RPMI8226 (cell line): ENCODE data around the gene PYCR2.
A peak's percentile ranks its signal among the peaks of the same experiment; 100 is the strongest.
"Not testable (repeated sequence)": the region's sequence is repeated elsewhere in the genome, so short reads cannot be mapped to it uniquely, and the experiment has no call there.

Source experiments
- DNase-seq: peaks from one replicate; pipeline ENCODE4 v3.0.0-alpha.2; 2015

Gene PYCR2

DNA sequence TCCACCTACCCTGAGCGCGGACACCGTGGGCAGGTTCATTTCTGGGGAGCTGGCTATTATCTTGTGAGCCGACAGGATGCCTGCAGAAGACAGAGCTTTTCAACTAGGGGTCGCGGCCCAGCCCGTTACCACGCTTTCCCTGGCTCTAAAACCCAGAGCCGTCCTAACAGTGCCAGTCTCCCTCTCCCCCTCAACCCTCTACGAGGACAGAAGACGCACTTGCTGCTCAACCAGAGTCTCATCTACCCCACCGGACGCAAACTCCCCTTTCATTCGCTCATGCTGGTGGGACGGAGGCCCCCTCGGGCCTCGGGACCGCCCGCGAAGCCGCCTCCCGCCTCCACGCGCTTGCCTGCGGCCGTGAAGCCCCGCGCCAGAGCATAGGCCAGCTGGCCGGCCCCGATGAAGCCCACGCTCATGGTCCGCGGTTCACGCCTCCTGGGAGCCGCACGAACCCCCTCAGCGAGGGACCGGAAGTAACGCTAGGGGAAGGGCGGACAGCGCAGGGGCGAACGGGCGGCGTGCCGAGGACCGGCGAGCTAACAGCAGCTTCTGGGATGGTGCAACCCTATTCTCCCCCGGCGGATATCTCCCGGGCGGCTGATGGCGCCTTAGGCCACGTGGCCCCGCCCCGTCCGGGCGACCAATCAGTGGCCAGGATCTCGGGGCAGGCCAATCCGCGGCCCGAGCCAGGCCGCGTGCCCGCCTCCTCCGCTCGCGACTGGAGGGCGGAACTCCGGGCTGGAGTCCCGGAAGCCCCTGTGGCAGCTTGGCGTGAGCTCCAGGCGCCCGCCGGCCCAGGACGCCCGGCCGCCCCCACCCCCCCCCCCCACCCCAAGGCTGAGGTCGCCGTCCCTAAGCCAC is at the start of gene PYCR2:
TSS of gene PYCR2 (minus strand) at position 559 of the 864 bp plus-strand sequence. CDS start at position 419, 140 bp downstream.
- peak; percentile 99 for DNase-seq

DNA sequence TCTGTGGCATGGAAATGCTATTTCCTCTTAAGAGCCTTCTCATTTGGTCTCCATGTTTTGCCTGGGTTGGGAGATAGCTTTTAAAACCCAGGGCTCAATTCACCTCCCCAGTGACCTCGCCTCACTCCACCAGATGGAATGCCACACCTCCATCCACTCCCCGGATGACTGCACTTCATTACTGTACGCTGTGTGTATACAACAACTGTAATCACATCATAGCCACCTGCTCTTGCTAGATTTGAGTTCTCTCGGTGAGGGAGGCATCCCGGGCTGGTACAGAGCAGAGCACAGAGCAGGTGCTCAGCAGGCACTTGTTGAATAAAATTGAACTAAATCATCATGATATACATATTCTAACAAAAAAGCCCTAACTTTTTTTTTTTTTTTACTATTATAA is 49.1 kb upstream of the PYCR2 start:
- DNase-seq = no peak

DNA sequence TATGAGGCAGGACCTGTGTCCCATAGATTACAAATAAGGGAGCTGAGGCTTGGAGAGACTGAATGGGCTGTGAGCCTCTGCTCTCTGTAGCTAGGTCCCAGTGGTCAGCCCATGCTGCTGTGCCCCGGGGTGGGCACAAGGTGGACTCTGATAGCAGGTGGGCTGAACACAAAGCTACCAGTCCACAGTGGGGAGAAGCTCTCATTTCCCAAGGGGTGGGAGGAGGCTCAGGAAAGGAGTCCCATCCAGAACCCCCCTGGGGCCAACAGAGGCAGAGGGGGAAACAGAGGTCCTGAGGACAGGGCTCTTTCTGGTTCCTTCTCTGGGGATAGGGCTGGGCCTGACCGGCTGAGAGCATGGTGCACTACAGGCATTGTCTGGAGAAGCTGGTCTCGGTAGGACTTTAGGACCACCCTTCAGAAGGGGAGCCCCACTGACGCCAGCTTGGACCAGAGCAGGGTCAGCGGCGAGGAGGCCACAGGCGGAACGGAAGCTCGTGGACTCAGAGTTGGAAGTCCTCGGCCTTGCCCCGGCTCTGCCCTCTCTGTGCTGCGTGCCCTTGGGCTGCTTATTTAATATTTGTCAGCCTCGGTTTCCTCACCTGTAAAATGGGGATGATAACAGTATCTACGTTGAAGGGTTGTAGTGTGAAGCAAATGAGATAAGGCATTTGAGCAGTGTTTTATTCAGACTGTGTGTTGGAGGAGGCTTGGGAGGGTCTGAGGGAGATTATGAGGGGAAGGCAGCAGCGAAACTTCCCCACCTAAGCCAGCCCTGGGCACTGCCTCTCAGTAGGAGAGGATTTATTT is 48.5 kb upstream of the PYCR2 start:
- no peak for DNase-seq

DNA sequence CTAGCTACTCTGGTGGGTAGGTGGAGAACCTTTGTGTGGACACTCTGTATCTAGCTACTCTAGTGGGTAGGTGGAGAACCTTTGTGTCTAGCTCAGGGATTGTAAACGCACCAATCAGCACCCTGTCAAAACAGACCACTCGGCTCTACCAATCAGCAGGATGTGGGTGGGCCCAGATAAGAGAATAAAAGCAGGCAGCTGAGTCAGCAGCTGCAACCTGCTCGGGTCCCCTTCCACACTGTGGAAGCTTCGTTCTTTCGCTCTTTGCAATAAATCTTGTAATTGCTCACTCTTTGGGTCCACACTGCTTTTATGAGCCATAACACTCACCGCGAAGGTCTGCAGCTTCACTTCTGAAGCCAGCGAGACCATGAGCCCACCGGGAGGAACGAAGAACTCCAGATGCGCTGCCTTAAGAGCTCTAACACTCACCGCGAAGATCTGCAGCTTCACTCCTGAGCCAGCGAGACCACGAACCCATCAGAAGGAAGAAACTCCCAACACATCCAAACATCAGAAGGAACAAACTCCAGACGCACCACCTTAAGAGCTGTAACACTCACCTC is 46.6 kb upstream of the PYCR2 start:
- DNase-seq = not testable (repeated sequence)

DNA sequence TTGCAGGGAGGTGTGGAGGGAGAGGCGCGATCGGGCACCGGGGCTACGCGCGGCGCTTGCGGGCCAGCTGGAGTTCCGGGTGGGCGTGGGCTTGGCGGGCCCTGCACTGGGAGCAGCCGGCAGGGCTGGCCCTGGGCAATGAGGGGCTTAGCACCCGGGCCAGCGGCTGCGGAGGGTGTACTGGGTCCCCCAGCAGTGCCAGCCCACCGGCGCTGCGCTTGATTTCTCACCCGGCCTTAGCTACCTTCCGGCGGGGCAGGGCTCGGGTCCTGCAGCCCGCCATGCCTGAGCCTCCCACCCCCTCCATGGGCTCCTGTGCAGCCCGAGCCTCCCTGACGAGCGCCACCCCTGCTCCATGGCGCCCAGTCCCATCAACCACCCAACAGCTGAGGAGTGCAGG is 45.7 kb upstream of the PYCR2 start:
- not testable (repeated sequence) for DNase-seq

DNA sequence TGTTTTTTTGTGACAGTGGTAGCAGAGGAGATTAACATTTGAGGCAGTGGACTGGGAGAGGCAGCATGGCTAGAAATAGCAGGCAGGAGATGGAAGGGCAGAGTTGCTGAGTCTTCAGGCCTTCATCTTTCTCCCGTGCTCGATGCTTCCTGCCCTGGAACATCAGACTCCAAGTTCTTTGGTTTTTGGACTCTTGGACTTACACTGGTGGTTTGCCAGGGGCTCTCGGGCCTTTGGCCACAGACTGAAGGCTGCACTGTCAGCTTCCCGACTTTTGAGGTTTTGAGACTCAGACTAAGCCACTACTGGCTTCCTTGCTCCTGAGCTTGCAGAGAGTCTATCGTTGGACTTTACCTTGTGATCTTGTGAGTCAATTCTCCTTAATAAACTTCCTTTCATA is 41.2 kb upstream of the PYCR2 start:
- DNase-seq = no peak

DNA sequence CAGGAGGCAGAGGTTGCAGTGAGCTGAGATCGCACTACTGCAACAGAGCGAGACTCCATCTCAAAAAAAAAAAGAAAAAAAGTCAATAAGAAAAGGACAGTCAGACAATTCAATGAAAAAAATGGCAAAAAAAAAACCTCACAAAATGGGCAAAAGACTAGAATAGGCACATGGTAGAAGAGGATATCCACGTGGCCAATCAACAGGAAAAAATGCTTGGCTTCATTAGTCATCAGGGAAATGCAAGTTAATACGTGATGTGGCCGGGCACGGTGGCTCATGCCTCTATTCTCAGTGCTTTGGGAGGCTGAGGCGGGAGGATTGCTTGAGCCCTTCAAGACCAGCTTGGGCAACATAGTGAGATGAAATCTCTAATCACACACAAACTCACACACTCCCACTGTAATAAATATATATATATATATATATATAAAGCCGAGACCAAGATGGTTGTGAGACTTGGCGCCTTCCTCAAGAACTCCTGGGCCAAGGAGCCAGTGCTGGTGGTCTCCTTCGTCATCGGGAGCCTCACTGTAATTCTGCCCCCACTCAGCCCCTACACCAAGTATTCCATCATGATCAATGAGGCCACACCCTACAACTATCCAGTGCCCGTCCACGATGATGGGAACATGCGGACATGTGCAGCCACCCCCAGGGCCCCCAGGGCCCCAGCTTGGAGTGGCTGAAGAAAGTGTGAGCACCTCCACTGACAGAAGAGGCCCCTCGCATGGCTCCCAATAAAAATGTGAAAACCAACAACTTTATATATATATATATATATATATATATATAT is 39.9 kb upstream of the PYCR2 start:
- no peak for DNase-seq

DNA sequence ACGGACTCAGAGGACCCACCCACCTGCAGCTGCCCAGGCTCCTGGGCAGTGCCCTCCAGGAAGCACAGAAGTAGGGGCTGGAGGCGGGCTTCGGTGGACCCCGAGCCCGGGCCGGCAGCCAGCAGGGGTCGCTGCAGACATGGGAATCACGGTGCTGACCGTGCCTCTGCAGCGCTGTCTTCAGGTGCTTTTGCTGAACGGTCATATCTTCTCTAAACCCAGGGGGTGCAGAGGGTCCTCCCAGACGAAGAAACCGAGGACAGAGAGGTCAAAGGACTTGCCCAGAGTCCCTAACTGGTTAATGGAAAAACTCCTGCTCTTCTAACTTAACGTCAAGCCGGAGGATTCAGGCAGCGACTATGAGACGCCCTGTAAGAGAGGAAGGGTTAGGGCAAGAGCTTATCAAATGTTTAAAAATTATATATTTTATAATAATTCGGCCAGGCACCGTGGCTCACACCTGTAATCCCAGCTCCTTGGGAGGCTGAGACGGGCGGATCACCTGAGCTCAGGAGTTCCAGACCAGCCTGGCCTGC is 38.5 kb upstream of the PYCR2 start:
- DNase-seq = peak; percentile 65

DNA sequence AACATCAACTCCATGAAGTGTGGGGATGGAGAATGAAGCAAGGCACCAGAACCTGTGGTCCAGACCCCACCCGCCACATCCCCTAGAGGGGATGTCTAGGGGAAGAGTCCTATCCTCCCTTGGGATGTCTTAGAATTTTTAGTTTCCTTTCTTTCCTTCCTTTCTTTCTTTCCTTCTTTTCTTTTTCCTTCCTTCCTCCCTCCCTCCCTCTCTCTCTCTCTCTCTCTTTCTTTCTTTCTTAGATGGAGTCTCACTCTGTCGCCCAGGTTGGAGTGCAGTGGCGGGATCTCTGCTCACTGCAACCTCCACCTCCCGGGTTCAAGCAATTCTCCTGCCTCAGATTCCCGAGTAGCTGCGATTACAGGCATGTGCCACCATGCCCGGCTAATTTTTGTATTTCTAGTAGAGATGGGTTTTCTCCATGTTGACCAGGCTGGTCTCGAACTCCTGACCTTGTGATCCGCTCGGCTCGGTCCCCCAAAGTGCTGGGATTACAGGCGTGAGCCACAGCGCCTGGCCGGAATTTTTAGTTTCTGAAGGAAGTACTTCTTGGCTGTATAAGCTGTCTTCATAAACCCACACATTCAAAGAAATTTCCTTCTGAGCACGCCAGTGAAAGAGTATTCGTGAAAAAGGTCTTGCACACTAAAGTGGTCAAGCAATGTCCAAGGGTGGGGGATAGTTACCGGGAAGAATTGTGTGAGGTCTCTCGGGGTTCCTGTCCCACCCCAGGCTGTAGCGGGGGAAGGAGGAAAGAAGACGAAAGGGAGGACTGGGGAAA is 37.8 kb upstream of the PYCR2 start:
- DNase-seq = no peak

DNA sequence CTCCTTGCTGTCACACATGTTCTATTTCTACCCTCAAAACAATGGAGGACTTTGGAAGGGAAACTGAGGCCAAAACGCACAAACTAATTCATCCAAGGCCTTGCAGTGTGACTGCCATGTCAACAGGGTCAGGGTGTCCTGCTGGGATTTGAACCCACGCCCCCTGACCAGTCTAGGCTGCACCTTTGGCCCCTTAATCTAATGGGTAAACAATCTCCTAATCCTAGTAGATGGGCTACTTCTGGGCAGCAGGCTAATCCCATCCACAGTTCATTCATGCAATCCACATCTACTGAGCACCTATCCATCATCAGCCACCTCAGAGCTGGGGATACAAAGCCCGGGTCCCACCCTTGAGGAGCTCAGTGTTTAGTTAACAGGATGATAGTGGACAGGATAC is 34.0 kb upstream of the PYCR2 start:
- no peak for DNase-seq

DNA sequence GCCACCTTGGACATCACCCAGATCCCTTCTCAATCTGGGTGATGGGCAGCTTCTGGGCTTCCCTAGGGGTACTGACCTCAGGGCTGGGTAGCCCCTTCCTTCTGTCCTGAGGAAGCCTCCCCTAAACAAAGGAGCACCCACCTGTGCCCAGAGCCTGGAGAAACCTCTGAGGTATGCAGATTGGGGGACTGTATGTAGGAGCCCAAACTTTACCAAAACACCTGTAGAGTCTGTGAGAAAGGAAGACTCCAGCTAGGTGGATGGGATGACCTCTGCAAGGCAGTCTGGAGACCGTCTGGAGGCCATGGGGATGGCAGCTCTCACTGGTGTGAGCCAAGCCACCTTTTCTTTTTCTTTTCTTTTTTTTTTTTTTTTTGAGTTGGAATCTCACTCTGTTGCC is 30.7 kb upstream of the PYCR2 start:
- no peak for DNase-seq

DNA sequence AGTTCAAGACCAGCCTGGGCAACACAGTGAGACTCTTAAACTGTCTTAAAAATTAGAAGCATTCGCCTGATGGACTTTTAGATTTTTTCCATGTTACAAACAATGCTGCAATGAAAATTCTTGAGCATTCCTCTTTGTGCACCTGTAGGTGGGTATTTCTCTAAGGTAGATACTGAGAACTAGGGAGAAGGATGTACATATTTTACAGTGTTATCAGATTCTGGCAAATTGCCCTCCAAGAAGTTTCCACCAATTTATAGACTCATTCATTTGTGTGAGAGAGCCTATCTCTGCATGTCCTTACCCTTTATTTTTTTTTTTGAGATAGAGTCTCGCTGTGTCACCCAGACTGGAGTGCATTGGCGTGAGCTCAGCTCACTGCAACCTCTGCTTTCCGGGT is 29.3 kb upstream of the PYCR2 start:
- DNase-seq = no peak

DNA sequence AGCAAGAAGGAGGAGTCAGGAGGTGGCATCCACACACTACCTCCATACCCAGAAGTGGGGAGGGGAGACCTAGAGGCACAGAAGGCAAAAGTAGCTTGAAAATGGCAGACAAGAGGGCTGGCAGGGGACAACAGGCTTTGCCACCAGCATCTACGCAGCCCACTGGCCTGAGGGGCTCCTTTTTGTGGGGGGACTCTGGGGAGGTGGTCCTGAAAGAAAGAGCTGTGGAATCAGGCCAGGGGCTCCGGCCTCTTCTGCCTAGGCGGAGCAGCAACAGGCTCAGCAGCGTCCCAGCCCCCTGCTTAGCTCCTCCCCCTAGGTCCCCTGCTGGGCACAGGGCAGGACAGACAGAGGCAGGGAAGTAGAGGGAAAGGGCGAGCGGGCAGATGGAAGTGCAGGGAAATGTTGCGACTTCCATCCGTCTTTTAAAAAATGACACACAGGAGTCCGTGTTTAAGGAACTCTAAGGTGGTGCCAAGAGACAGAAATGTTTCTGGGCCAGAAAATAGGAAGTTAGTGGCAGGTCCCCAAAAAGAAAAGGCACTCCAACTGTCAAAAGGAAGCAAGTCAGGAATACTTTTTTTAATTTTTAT is 27.0 kb upstream of the PYCR2 start:
- no peak for DNase-seq

DNA sequence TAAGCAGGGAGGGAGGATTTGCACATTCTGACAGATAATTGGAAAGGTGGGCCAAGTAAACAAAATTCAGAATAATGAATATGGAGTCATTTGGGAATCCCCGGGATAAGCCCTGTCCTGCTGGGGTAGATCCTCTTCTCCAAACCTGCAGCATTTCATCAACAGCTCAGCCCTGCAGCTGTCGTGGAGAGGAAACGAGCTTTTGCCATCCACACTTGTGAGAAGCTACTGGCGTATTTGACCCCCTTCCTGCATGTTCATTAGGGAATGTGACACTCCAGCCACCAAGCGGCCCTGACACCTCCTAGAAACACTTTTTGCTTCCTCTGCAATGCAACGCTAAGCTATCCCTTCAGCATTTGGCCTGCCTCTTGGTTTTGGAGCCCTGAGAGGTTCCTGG is 25.0 kb upstream of the PYCR2 start:
- no peak for DNase-seq

DNA sequence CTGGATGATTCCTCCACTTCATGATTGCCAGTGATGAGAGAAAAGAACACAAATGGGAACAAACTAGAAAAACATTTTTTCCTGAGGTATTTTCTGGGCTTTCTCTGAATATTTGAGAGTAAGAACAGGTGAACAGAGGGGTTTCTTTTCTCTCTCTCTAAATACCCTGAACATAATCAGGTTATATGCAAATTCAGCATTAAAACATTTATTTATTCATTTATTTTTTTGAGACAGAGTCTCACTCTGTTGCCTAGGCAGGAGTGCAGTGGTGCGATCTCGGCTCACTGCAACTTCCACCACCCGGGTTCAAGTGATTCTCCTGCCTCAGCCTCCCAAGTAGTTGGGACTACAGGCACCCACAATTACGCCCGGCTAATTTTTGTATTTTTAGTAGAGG is 22.8 kb upstream of the PYCR2 start:
- DNase-seq = no peak

DNA sequence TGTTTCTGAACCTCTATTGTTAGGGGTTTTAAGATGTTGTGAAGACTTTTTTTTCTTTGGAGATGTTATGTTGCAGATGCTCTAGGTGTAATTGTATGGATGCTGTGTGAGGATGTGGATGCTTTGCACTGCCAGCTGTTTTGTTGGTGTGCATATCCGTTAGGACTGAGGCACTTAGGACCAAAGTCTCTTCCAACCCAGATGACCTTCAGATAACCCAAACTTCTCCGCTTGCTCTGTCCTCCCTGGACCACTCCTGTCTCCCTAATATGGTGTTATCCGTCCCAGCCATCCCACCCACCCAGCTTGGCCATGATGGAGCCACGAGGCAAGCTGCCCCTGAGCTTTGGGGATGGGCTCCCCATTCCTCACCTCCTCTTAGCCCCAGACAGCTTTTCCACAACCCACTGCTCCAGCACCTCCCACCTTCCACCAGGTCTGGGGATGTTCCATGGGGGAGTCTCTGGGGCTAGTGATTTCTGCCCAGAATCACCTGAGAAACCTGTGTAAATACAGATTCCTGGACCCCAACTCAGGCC is 22.1 kb upstream of the PYCR2 start:
- no peak for DNase-seq

DNA sequence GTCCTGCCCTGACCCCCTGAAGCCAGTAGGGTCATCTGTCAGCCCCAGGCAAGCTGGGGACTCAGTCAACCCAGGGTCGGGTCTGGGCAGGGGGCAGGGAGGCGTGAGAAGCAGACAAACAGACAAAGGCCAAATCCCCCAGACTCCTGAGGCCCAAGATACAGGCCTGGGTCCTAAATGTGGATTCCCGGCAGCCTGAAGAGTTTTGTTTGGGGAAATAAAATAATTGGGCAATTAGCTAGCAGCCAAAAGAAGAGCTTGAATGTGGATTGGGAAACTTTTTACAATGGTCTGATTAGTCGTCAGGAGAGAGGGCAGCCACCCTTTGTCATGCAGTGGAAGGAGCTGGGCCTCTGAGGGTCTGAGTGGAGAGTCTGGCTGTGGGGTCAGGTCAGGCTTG is 21.5 kb upstream of the PYCR2 start:
- DNase-seq = no peak

DNA sequence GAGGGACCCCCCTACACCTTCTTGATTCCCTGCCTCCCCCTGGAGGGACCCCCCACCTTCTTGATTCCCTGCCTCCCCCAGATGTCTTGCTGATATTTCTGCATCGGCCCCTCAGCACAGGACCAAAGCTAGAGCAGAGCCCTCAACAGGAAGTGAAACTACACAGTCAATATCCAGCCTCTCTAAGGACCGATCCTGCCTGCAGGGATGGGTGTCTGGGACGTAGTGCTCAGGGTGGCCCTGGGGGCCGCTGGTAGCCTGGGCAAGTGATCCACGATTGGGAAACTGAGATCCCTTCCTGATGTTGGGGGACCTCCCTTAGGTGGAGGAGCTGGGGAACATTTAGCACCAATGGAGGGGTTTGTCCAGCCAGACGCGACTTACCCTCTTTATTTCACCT is 20.9 kb upstream of the PYCR2 start:
- DNase-seq = peak; percentile 84

DNA sequence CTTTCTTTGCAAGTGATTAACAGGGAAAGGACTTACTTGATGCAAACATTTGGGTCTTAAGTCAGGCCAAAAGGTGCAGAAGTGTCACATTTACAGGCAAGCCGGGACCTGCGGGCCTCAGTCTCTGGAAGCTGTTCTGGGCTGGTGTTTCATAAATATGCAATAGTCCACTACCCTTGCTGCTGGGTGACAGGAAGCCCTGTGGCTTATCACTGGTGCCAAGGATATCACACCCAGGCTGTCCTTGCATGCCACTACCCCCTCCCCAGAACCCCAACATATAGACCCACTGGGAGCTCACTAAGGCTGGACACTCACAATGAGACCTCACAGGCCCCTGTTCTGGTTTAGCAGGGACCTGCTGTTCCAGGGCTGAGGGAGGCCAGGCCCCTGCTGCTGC is 20.3 kb upstream of the PYCR2 start:
- no peak for DNase-seq

DNA sequence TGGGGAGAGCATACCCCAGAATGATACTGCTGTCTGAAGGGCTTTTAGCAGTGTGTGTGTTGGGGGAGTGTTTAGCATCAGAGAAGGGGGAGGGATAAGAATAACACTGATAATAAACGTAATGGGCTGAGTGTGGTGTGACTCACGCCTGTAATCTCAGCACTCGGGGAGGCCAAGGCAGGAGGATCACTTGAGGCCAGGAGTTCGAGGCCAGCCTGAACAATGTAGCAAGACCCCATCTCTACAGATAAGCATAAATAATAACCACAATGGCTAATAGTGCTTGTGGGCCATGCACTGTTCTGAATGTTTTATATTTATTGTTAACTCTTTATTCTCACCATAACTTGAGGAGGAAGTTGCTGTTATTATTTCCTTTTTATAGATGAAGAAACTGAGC is 19.5 kb upstream of the PYCR2 start:
- no peak for DNase-seq

DNA sequence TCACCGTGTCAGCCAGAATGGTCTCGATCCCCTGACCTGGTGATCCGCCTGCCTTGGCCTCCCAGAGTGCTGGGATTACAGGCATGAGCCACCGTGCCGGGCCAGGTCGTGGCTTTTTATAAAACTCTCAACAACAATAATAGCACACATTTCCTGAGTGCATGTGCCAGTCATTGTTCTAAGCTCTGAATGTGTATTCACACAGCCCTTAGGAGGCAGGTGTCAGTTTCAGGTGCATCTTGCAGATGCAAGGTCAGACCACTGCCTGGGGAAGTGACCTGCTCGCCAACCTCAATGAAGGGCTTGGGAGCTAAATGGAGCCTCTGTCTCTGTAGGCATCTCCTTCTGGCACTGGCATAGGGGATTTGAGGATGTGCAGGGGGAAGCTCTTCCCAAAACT is 18.5 kb upstream of the PYCR2 start:
- DNase-seq = peak; percentile 94

DNA sequence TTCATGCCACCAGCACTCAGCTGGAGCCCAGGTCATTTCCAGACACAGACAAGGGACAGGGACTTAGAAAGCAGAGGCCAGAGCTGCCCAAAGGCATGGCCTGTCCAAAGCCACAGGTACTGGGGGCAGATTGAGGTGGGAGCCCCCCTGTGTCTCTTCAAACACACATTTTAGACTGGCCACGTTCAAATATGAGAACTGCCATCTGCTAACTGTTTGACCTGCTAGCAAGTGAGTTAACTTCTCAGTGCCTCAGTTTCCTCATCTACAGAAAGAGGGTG is 17.8 kb upstream of the PYCR2 start:
- DNase-seq = no peak
